Mesodermal cell (in vitro differentiated cells): ENCODE measurements around the gene GALNT13.

Experiments
- H3K27ac ChIP-seq: 2 replicates; pipeline ENCODE4 v1.7.0; 2013; ENCODE audit warnings: mild to moderate bottlenecking, low read depth, low read length, moderate library complexity; ENCODE audit not compliant: severe bottlenecking
- H3K36me3 ChIP-seq: 2 replicates; pipeline ENCODE4 v1.7.1; 2013; ENCODE audit warnings: mild to moderate bottlenecking, low read length, moderate library complexity; ENCODE audit not compliant: control insufficient read depth, insufficient read depth
- H3K4me1 ChIP-seq: one replicate; pipeline ENCODE4 v1.7.1; 2013; ENCODE audit warnings: mild to moderate bottlenecking, low read length; ENCODE audit not compliant: insufficient read depth, control insufficient read depth, poor library complexity, severe bottlenecking
- H3K4me3 ChIP-seq: 2 replicates; pipeline ENCODE4 v1.7.0; 2013; ENCODE audit warnings: low read length, control low read depth, mild to moderate bottlenecking; ENCODE audit not compliant: insufficient read depth, poor library complexity, severe bottlenecking; ENCODE audit errors: extremely low read depth
- H3K9me3 ChIP-seq: 2 replicates; pipeline ENCODE4 v1.7.1; 2013; ENCODE audit warnings: mild to moderate bottlenecking, low read length, moderate library complexity; ENCODE audit not compliant: control insufficient read depth
- WGBS, 2 experiments: methylation state at CpG; one replicate each; pipeline ENCODE4 v1.1.5; 2013; ENCODE audit warnings: missing lambda C conversion rate in 2 of 2; ENCODE audit not compliant: insufficient coverage in 2 of 2; 5-methylcytosine and 5-hydroxymethylcytosine counted together

GALNT13 gene

GRCh38 chr2:154402213-154402612 lies 530.5 kb downstream of the GALNT13 start:
- H3K9me3 ChIP-seq: no peaks in the 10 kb centered on the region
- H3K4me3 ChIP-seq: no peak overlapping the region
- no CpG with 5 or more reads among the region's 3 CpGs for WGBS, 2 experiments
- no peak overlapping the region for H3K27ac ChIP-seq
- no peaks in the 10 kb centered on the region for H3K4me1 ChIP-seq
- H3K36me3 ChIP-seq: no peaks in the 10 kb centered on the region

- Histone ChIP-seq H3K9me3 (no peaks in the 10 kb centered on the region), H3K27ac (no peak overlapping the region), H3K4me1 (no peaks in the 10 kb centered on the region), H3K36me3 (no peaks in the 10 kb centered on the region), H3K4me3 (no peak overlapping the region)
- 86% methylated on average over 2 of the region's 3 CpGs; no CpG with 5 or more reads in 1 of the 2 experiments for WGBS, 2 experiments
Measured at GRCh38 chr2:154403242-154403790, 531.6 kb downstream of the GALNT13 start.

- WGBS, 2 experiments: no CpG with 5 or more reads among the region's 1 CpG
Measured at GRCh38 chr2:154408786-154409185, 537.1 kb downstream of the GALNT13 start.

GRCh38 chr2:154422251-154422650 lies 550.5 kb downstream of the GALNT13 start:
- Histone ChIP-seq H3K36me3 (no peaks in the 10 kb centered on the region), H3K4me1 (no peaks in the 10 kb centered on the region), H3K9me3 (no peaks in the 10 kb centered on the region), H3K4me3 (no peak overlapping the region), H3K27ac (no peak overlapping the region)
- WGBS, 2 experiments: no CpG with 5 or more reads among the region's 1 CpG

More at GRCh38 chr2:154408786-154409185, 537.1 kb downstream of the GALNT13 start:
- Histone ChIP-seq H3K4me3 (no peak overlapping the region), H3K36me3 (no peaks in the 10 kb centered on the region), H3K27ac (no peak overlapping the region), H3K9me3 (no peaks in the 10 kb centered on the region), H3K4me1 (no peaks in the 10 kb centered on the region)

GRCh38 chr2:154425994-154426393 lies 554.3 kb downstream of the GALNT13 start:
- Histone ChIP-seq H3K9me3 (no peaks in the 10 kb centered on the region), H3K4me3 (no peak overlapping the region), H3K36me3 (no peaks in the 10 kb centered on the region), H3K4me1 (no peaks in the 10 kb centered on the region), H3K27ac (no peak overlapping the region)
- WGBS, 2 experiments: 82 to 88% methylated on average over 2 of the region's 2 CpGs

GRCh38 chr2:154427453-154427852 lies 555.7 kb downstream of the GALNT13 start:
- Histone ChIP-seq H3K4me1 (no peaks in the 10 kb centered on the region), H3K36me3 (no peaks in the 10 kb centered on the region), H3K9me3 (no peaks in the 10 kb centered on the region), H3K27ac (no peak overlapping the region), H3K4me3 (no peak overlapping the region)
- WGBS, 2 experiments: 67% methylated on average over 1 of the region's 2 CpGs; no CpG with 5 or more reads in 1 of the 2 experiments

DNA sequence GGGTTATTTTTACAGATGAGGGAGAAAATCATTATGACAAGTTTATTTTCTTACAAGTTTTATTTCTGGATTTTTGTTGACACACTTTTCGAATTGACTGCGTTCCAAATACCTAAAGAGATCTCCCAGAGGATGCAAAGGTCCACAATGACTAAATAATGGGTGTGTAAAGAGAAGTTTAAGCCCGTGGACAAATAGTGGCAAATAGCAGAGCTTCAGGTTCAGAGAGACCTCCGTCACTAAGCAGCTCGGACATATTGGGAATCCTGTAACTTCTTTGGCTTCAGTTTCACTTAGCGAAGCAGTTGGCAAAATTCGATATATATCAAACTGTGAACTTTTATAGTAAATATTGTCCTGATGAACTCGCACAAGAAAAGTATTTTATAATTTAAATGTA lies 556.3 kb downstream of the GALNT13 start:
- Histone ChIP-seq H3K36me3 (no peaks in the 10 kb centered on the region), H3K4me1 (no peaks in the 10 kb centered on the region), H3K4me3 (no peak overlapping the region), H3K27ac (no peak overlapping the region), H3K9me3 (no peaks in the 10 kb centered on the region)
- WGBS, 2 experiments: 93 to 96% methylated on average over 4 of the region's 8 CpGs

GRCh38 chr2:154433010-154433409 lies 561.3 kb downstream of the GALNT13 start:
- H3K36me3 ChIP-seq: no peaks in the 10 kb centered on the region
- no peaks in the 10 kb centered on the region for H3K4me1 ChIP-seq
- H3K4me3 ChIP-seq: no peak overlapping the region
- H3K9me3 ChIP-seq: no peaks in the 10 kb centered on the region
- no peak overlapping the region for H3K27ac ChIP-seq

DNA sequence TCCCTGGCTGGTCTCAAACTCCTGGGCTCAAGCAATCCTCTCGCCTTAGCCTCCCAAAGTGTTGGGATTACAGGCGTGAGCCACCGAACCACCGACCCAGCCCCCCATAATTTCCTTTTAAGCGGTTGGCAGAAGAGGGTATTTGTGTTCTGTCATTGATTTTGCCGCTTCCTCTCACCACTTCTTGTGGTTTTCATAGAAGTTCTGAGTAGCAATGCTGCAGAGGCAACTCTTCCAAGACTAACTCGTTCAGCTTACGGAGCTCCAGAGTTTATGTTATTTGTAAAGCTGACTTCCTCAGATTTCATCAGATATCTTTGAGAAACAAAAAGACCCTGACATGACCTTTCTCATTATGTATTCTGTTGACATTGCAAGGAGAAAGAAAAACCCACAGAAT lies 565.4 kb downstream of the GALNT13 start:
- H3K4me3 ChIP-seq: no peak overlapping the region
- H3K27ac ChIP-seq: no peak overlapping the region

DNA sequence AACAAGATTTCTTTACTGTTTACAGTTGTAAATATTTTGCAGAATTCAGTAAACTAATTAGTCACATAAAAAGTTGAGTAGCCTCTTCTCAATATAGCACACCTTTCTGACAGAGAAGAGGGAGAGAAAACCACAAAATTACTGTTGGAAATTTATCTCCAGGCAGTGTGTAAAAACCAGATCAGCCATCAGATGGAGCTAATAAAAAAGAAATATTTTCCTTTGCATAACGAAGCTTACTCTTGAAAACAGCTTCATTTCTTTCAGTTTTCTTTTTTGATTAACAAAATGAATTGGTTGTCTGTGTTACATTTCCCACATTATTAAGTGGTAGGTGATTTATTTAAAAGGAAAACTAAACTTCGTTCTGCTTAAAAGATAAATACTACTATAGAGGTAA lies 567.4 kb downstream of the GALNT13 start:
- Histone ChIP-seq H3K9me3 (no peaks in the 10 kb centered on the region), H3K27ac (no peak overlapping the region), H3K36me3 (no peaks in the 10 kb centered on the region), H3K4me1 (no peaks in the 10 kb centered on the region), H3K4me3 (no peak overlapping the region)
- WGBS, 2 experiments: no CpG with 5 or more reads among the region's 2 CpGs

More for the DNA sequence above, 565.4 kb downstream of the GALNT13 start:
- WGBS, 2 experiments: 50% methylated on average over 2 of the region's 8 CpGs
- Histone ChIP-seq H3K9me3 (no peaks in the 10 kb centered on the region), H3K4me1 (no peaks in the 10 kb centered on the region), H3K36me3 (no peaks in the 10 kb centered on the region)

DNA sequence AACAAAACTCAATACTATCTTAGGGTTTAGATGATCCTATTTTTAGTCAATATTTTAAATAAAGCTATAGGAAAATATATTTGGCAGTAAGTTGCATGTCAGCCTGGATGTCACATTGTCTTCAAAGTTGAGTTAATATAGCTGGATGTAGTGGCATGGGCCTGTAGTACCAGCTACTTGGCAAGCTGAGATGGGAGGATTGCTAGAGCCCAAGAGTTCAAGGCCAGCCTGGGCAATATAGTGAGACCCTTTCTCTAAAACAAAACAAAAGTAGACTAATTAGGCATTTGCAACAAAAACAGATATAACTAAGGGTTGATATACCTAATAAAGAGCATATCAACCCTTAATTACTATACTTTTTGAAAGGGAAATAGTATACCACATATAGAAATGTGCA lies 572.2 kb downstream of the GALNT13 start:
- no peak overlapping the region for H3K4me3 ChIP-seq
- H3K36me3 ChIP-seq: no peaks in the 10 kb centered on the region
- H3K27ac ChIP-seq: no peak overlapping the region
- no peaks in the 10 kb centered on the region for H3K4me1 ChIP-seq
- H3K9me3 ChIP-seq: no peaks in the 10 kb centered on the region
